GM21576 (cell line): ENCODE data around the gene MYH10.

ENCODE experiments used
- ATAC-seq: cut with Tn5 transposase; IDR thresholded peaks from one replicate; pipeline ENCODE4 v1.9.1; 2021; ENCODE audit warnings: mild to moderate bottlenecking, moderate library complexity; ENCODE audit not compliant: unreplicated experiment

The MYH10 gene

DNA sequence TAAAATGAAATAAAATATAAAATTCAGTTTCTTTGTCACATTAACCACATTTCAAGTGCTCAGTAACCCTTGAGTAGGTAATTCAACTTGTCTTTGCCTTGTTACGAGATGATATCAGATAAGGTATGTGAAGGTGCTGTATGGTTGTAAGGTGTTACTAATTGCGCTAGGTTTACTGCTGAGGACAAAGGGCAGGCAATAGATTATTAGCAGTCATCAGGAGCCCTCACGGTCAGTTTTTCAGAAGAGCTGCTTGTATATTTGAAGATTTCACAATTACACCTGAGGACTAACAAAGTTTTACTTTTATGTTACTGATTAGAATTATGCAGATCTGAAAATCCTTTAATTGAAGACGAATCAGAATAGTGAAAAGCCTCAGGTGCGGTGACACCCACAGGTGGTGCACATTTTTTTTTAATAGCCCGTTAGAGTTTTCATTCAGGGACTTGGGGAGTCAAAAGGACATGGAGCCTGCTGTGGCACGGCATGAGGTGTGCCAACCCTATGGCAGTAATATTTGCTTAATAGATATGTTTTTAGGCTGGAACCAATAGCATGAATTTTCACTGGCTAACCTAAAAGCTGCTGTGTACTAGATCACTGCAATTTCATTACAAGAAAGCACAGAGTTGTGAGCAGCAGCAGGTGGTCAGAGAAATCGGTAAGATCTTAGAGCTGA is 178.5 kb downstream of the MYH10 start:
- no peak for ATAC-seq

DNA sequence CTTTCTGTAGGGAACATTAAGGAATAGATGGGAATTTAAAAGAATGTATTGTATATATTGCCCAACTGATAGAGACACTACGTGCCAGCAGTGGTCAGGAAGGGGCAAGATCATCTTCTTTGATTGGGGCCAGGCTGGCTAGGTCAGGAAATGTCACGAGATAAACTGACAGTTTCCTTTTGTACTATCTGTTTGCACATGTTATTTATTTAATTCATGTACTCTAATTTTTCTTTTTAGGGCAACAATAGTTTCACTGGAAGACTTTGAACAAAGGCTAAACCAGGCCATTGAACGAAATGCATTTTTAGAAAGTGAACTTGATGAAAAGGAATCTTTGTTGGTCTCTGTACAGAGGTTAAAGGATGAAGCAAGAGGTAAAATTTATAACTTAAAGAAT is 182.2 kb downstream of the MYH10 start:
- ATAC-seq: no peak

DNA sequence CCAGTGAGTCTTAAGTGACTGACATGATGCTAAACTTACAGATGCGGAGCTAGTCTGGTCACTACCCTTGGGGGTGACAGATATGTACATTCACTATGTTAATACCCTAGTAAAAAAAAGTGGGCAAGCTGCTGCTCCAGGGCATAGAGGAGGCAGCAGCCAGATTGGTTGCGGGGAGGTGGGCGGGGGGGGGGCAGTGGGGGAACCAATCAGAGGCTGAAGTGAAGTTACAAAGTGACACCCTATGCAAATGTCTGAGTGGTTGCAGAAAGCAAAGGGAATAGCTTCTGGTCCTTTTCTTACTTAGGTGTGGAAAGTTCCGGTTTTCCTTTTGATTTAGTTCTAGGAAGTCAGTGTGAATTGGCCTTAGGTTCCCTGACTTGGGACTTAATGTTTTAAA is 182.7 kb downstream of the MYH10 start:
- ATAC-seq: no peak

DNA sequence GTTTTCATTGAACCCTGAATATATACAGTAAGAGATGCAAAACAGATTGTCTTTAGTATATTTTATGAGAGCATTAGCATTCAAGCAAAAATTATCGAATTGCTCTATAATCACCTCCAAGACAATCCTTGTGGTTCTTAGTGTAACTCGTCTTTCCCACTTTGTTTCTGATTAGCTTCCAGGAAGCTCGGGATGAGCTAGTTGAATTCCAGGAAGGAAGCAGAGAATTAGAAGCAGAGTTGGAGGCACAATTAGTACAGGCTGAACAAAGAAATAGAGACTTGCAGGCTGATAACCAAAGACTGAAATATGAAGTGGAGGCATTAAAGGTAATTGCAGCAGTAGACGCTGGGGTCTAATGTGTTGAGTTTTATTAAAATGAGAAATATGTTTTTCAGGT is 185.0 kb downstream of the MYH10 start:
- ATAC-seq: no peak

DNA sequence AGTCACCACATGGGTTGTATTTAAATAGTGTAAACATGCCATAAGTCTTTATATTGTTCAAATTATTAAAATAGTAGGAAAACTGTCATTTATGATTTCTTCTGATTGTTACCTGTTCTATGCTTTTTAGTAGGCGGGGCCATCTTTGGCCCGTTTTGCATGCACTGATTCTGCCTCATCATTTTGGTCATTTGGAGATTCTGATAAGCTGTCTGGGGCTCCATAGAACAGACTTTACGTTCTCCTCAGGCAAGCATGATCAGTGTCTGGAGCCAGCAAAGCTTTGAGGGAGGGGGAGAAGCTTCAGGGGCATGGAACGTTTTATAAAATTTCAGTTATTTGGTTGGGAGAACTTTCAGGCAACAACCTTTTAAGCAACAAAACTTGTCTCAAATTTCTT is 186.0 kb downstream of the MYH10 start:
- no peak for ATAC-seq

DNA sequence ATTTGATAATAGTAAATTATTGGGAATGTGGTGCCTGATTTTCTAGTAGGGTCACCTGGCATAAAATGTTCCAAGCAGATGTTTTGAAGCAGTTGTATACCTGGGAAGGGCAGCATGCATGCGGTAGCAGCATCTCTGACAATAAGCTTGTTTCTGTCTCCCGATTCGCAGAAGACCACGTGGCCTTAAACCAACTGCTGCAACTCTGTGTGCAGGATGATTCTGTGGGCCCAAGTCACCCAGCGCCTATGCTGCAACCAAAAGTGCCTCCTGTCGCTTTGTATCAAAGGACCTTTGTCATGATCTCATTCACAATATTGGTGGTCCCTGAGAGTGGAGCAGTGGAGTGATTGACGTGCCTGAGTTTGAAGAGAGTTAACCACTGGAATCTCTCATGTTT is 186.8 kb downstream of the MYH10 start:
- no peak for ATAC-seq

DNA sequence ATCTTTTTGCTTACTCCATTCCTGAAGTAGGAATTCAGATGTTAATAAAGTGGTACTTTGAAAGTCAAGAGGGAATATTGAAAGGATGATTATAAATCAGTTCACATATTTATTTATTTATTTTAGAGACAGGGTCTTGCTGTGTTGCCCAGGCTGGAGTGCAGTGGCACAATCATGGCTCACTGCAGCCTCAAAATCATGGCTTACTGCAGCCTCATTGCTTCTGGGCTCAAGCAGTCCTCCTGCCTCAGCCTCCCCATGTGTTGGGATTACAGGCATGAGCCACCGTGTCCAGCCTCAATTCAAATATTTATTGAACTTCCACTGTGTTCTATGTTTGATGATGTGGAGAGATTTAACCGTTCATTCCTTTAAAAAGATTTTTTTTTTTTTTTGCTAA is 188.2 kb downstream of the MYH10 start:
- no peak for ATAC-seq

DNA sequence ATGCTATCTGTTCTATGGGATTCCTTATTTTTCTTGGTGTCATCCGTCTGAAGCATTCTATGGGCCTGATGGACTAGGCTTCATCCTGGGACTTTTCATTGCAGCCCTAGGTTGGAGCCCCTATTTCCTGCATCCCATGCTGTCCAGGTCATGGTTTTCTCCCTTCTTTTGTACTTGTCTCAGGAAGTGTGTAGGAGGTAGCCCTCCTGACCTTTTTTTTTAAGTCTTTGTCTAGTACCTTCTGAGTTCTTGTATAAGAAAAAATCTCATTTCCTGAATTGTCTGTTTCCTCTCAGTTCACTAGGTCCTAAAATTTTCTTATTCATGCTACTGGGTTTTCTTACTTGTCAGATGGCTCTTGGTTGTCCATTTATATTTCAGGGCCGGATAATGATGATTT is 188.8 kb downstream of the MYH10 start:
- ATAC-seq: no peak

DNA sequence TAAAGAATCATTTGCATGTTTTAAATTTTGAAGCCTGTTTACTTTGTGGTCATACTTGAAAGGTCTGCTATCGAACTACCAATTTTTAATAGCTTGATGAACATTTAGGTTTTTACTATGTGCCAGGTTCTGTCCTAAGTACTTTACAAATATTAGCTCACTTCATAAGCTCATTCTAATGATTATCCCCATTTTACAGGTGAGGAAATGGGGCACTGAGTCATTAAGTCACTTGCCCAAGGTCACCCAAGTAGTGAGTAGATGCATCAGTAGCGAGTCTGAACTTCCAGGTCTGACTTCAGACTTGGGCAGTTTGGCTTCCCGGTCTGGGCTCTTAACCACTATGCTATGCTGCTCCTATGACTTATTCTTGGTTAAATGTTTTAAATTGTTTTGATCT is 190.8 kb downstream of the MYH10 start:
- no peak for ATAC-seq

DNA sequence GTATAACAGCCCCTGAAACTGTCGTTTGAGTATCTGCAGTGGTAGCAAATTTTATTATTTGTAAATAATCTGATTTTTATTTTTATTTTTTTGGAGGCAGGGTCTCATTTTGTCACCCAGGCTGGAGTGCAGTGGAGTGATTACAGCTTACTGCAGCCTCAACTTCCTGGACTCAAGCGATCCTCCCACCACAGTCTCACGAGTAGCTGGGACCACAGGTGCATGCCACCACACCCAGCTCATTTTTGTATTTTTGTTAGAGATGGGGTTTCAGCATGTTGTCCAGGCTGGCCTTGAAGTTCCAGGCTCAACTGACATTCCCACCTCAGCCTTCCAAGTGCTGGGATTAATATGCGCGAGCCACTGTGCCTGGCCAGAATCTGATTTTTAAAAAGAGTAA is 192.1 kb downstream of the MYH10 start:
- ATAC-seq: no peak

DNA sequence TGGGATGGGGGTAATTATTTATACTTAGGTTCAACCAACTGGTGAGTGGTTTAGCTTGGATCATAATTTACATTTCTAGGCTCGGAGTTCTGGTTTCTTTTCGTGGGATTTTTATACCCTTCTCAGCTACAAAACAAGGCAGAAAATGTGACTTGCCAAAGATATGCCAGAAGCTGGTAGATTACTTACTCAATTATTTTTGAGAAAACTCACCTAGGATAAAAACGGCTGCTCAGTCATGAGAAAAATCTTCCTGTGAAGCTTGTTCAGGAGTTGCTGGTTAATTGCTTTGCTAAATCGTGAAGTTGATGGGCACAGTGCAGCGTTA is 193.7 kb downstream of the MYH10 start:
- ATAC-seq: no peak

DNA sequence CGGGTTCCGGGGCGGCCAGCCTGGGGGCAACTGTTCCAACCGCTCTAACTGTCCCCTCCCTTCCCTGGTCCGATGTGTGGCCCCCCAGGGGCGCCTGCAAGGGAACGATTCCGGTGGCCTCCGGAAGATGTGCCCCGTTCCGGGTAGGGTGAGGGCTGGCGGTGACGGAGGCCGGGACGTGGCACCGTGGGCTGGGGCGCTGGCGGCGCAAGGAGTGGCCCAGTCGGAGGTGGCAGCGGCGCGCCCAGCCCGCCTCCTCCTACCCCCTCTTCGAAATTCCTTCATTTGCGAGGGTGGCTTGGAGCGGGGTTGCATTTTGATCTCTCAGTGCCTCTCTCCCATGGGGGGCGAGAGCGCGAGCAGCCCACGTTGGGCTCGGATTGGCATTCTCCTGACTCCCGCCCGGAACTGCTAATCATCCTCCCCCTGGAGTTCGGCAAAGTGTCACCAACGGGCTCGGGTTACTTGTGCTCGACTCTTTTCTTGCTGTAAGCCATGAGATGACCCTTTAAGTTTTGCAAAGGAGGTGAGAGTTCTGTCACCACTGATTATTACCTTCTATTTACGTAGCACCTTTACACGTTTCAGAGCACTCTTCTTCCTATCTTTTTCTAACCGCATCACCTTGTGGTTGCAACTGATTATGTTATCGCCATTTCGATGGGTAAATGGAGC is 194.2 kb downstream of the MYH10 start:
- peak; percentile 40 for ATAC-seq

DNA sequence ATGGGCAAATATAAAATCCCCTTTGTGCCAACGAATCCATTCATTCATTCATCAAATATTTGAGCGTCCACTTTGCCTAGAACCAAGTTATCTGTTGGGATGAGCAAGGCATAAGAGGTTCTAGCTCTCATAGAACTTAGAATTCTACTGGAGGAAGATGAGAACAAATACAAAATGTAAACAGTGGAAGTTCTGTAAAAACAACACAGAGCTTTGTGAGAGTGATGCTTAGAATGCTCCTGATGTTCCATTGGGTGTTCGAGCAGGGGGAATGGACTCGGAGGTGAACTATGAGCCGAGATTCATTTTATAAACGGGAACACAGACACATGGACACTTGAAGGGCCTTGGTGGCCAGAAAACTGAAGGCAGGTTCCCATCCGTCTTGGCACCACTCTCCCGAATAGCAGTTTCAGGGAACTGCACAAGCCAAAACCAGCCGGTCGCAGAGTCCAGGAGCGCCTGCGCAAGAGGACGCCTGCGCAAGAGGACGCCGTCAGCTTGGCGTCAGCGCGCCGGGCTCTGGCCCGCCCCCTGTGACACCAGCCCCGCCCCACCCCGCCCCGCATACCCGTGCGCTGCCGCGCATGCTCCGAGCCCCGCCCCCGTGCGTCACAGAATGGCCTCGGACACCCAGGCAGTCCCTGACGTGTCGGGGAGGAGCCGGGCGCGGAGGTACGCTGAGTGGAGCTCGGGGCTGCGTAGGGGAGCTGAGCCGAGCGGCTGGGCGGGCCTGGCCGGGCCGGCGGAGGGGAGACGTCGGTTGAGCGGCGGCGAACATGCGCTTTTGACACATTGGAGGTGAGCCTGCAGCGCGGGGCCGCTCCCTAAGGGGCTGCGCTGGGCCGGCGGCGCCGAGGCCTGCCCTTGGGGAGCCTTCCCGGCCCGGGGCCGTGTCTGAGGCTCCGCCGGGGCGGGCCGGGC is 195.0 kb downstream of the MYH10 start, which contains the start of gene NDEL1:
NDEL1 (plus strand) TSS at position 640 of the 924 bp plus-strand sequence. CDS start 8,388 bp downstream, outside the sequence.
- ATAC-seq: peak; percentile 92

DNA sequence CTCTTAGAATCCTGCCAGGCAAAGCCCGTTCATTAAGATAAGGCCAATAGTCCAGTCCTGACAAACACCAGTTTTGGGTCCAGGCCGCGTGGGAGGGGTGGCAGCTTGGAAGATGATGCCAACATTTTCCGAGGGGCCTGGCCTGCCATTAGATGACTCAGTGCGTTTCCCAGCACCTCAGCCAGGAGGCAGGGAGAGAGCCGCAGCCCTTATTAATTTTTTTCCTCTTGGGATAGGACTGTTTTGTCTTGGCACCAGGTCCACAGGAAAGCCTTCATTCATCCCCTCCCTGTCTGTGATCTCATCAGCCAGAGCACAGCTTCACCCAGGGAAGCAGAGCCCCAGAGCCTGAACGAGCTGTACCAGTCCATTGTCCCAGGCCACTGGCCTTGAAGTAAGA is 199.6 kb downstream of the MYH10 start:
- no peak for ATAC-seq

DNA sequence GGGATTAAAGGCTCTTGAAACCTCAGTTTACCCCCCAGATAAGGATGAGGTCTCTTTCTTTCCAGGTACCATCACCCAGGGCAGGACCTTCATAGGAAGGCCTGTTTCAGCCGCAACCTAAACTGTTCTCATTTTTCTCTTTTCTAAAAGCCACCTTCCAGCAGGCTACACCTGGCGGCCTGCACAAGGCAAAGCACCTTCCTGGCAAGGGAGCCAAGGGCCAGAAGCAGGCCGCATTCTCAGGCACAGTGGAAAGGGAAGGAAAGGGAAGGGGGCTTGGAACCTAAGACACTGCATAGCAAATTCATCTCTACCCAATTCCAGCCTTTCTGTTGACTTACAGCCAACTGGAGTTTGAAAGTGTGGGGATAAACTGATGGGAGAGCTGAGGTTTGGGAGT is 203.7 kb downstream of the MYH10 start:
- ATAC-seq: no peak

DNA sequence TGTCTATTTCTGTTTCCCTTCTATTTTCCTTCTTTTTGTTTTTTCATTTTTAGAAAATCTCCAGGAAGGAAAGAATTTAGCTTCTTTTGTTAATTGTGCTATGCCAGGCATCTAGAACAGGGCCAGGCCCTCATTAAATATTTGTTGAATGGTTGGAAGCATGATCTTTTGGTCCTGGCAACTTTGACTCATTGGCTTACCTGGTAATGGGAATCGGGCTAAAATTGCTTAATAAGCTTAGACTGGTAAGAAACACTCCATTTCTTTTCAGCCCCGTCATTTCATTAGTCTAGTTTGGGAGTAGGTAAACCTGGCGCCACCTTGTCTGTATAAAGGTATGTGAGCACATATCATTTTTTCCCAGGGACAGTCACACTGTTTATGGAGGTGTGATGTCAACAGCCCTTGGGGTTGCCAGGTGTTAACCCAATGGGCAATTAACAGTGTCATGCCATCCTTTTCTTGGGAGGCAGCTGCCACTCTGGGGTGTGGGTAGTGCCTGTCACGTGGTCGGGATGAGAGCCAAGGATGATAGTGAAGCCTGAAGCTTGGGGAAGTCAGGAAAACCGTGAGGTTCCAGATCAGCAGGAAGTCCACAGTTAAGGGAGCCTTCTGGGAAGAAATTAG is 204.3 kb downstream of the MYH10 start:
- ATAC-seq: no peak
